Heart left ventricle (tissue), 16 donors: Measurements from ENCODE around the gene SYTL2. TPM values are rescaled to one million over a fixed set of nuclear protein-coding genes. Genes with fewer than 3 reads are reported as not detected.
A peak's percentile ranks its signal among the peaks of the same experiment; 100 is the strongest.
"Not testable (repeated sequence)": the region's sequence is repeated elsewhere in the genome, so short reads cannot be mapped to it uniquely, and the experiment has no call there.

Experiments
- ATAC-seq, 4 donors: fragments of 200-7000 bp; cut with Tn5 transposase; one replicate each; pipeline ENCODE4 v1.9.1; 2020 to 2022; ENCODE audit warnings: moderate library complexity in 4 of 4, mild to moderate bottlenecking in 3 of 4, moderate number of reproducible peaks in 1 of 4
- DNase-seq, 5 donors: peaks; one replicate each; pipeline ENCODE4 v3.0.0-alpha.2; 2020
- H3K27ac ChIP-seq, 12 donors: fragments of 200-600 bp; sonication (generic) in 4 of 12; one replicate each; pipeline versions ENCODE4 v1.5.0 to v1.8.0; 2016 to 2022; ENCODE audit warnings: mild to moderate bottlenecking in 2 of 12
- H3K27me3 ChIP-seq, 9 donors: fragments of 200-600 bp; sonication (generic) in 2 of 9; one replicate each; pipeline versions ENCODE4 v1.5.1 to v1.8.0; 2016 to 2022; ENCODE audit warnings: mild to moderate bottlenecking in 3 of 9
- H3K36me3 ChIP-seq, 9 donors: fragments of 200-600 bp; sonication (generic) in 2 of 9; one replicate each; pipeline versions ENCODE4 v1.5.0 to v1.8.0; 2018 to 2022; ENCODE audit warnings: mild to moderate bottlenecking in 2 of 9
- H3K4me1 ChIP-seq, 12 donors: fragments of 200-600 bp; sonication (generic) in 4 of 12; one replicate each; pipeline versions ENCODE4 v1.5.0 to v1.8.0; 2016 to 2022; ENCODE audit warnings: mild to moderate bottlenecking in 3 of 12
- H3K4me3 ChIP-seq, 12 donors: fragments of 200-600 bp; sonication (generic) in 4 of 12; one replicate each; pipeline versions ENCODE4 v1.5.0 to v1.8.0; 2017 to 2022; ENCODE audit warnings: mild to moderate bottlenecking in 9 of 12, moderate library complexity in 4 of 12
- H3K9me3 ChIP-seq, 12 donors: fragments of 200-600 bp; sonication (generic) in 4 of 12; one replicate each; pipeline versions ENCODE4 v1.5.0 to v1.8.0; 2016 to 2022; ENCODE audit warnings: mild to moderate bottlenecking in 1 of 12
- POLR2A ChIP-seq, 2 donors: fragments of 450-650 bp; IDR thresholded peaks; one replicate each; pipeline ENCODE4 v1.6.1; 2017; ENCODE audit warnings: antibody characterized with exemption in 2 of 2, mild to moderate bottlenecking in 2 of 2, moderate library complexity in 2 of 2
- WGBS, 4 donors: extraction: QIAGEN DNeasy Blood & Tissue Kit in 2 of 4; methylation state at CpG; one replicate each; pipeline versions ENCODE4 v1.1.5 to v1.1.7; 2013 to 2018; 5-methylcytosine and 5-hydroxymethylcytosine counted together
- intact Hi-C, 10 donors: fragments of 100-400 bp; cut with DNase I; formaldehyde crosslinking; loops; one replicate each; pipeline versions ENCODE4 v1.11.1 to v1.14.2; 2022
- polyA plus RNA-seq, 2 donors: library from polyadenylated mRNA; stranded (reverse); fragments of 200-250 nt; gene quantifications; one replicate each; pipeline ENCODE4 v1.2.3, GENCODE V29; 2013
- total RNA-seq, 9 donors: library from RNA; depleted of rRNA in 2 of 9; stranded (reverse); fragments of >200 nt in 2 of 9; fragmentation: NEBNext Ultra II Directional in 3 of 9; extraction: Animal tissue kit (Norgen Biotek cat#: 25700) in 3 of 9; gene quantifications; one replicate each; pipeline versions ENCODE4 v1.1.0 to v1.2.4, GENCODE V29; 2016 to 2023
- TF ChIP-seq, protein P1 (sequence below), 12 donors: fragments of 200-600 bp; sonication (generic) in 4 of 12; IDR thresholded peaks; one replicate each; pipeline versions ENCODE4 v1.5.0 to v1.8.0; 2018 to 2022; ENCODE audit warnings: antibody characterized with exemption in 12 of 12, mild to moderate bottlenecking in 5 of 12
- donor health status: ischemic (EF 13 %, LVEDD 7.1; RV severe dilation, severe dysfunction).
- donor health status: healthy with polysubstance abuse.
- donor health status: DM: no; HTN: yes; CAD: no.
- donor health status: DM: no; HTN: no; CAD: no.
- donor health status: ischemic (EF 25% LVEDD 6.9; RV normal size, moderate dysfunction).
- donor health status: ischemic (EF 25% LVEDD 5.7; RV mildly dilated, moderate dysfunction).
- donor health status: healthy.
- donor health status: DM: yes; HTN: yes; CAD: no.
- donor health status: ischemic (EF 35%, LVEDD 5.7; RV mildly dilated, moderate dysfunction).
- donor health status: nonischemic (EF 11% LVEDD 7.7; RV severe dilation, severe dysfunction).
- donor health status: DM: yes; HTN: yes; CAD: no.
- donor health status: PGD.
- donor health status: ischemic (EF 29% LVEDD 5.4; RV normal size, mild dysfunction).
- donor health status: nonischemic (EF 23%, LVEDD 6.1; RV moderate dilation, normal function).

SYTL2 gene
- total and polyA plus RNA-seq, 11 donors: 2.2 to 9.5 (median 4.9) TPM

DNA sequence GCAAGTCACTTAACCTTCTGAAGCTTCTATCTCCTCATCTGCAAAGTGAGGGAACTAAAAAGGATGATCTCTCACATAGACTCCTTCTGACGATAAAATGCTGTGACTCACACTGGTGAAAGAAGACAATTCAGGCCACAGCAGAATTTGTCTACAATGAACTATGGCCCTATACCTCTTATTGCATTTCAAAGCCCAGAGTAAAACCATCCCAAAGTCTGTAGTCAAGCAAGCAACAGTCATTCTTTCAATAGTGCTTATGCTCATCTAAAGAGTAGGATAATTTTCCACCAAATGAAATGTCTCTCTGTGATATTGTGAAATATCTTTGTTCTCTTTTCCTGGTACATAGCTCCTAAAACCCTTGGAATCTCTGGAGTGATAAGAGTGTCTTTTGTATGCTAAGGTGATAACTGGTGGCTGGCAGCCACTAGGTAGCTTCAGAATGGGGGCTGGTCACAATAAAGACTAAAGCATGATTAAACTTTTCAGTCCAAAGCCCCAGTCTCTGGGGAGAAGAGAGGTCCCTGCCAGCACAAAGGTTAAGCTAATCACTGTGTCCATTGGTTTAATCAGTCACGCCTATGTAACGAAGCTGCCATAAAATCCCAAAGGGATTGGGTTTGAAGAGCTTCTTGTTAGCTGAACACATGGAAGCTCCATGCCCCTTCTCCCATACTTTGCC, 30.8 kb downstream of the SYTL2 start:
- DNase-seq: no peak
- no peak for TF ChIP-seq POLR2A (IDR thresholded peaks at IDR 0.05)
- TF ChIP-seq, protein P1, sequence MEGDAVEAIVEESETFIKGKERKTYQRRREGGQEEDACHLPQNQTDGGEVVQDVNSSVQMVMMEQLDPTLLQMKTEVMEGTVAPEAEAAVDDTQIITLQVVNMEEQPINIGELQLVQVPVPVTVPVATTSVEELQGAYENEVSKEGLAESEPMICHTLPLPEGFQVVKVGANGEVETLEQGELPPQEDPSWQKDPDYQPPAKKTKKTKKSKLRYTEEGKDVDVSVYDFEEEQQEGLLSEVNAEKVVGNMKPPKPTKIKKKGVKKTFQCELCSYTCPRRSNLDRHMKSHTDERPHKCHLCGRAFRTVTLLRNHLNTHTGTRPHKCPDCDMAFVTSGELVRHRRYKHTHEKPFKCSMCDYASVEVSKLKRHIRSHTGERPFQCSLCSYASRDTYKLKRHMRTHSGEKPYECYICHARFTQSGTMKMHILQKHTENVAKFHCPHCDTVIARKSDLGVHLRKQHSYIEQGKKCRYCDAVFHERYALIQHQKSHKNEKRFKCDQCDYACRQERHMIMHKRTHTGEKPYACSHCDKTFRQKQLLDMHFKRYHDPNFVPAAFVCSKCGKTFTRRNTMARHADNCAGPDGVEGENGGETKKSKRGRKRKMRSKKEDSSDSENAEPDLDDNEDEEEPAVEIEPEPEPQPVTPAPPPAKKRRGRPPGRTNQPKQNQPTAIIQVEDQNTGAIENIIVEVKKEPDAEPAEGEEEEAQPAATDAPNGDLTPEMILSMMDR (IDR thresholded peaks at IDR 0.05): no peak
- Histone ChIP-seq H3K27me3 (no peaks in the 10 kb centered on the region), H3K27ac (no peak overlapping the region), H3K36me3 (no peaks in the 10 kb centered on the region), H3K4me3 (no peak overlapping the region), H3K9me3 (peaks cover 0 to 13% (median 0%) of the 10 kb centered on the region in 12 donors), H3K4me1 (no peaks in the 10 kb centered on the region)
- no peak for ATAC-seq
- 69 to 90% (median 83%) methylated on average over 3 of the region's 3 CpGs for WGBS, 4 donors
- intact Hi-C loops: no loop called here

DNA sequence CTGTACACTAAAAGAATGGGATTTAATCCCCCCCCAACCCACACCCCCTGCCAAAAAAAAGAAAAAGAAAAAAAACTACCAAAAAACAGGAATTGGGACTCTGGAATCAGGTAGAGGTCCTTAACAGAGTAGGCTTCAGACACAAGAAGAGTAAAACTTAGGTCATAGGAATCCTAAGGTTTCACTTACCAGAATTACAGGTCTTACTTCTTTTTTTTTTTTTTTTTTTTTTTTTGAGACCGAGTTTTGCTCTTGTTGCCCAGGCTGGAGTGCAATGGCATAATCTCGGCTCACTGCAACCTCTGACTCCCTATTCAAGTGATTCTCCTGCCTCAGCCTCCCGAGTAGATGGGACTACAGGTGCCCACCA, 33.4 kb downstream of the SYTL2 start:
- ATAC-seq, H3K27ac ChIP-seq, H3K4me1 ChIP-seq, DNase-seq, H3K27me3 ChIP-seq, H3K36me3 ChIP-seq, H3K4me3 ChIP-seq, intact Hi-C loops: not testable (repeated sequence)
- peaks cover 0 to 13% (median 0%) of the 10 kb centered on the region in 12 donors for H3K9me3 ChIP-seq
- 87 to 96% (median 90%) methylated on average over 3 of the region's 3 CpGs for WGBS, 4 donors

DNA sequence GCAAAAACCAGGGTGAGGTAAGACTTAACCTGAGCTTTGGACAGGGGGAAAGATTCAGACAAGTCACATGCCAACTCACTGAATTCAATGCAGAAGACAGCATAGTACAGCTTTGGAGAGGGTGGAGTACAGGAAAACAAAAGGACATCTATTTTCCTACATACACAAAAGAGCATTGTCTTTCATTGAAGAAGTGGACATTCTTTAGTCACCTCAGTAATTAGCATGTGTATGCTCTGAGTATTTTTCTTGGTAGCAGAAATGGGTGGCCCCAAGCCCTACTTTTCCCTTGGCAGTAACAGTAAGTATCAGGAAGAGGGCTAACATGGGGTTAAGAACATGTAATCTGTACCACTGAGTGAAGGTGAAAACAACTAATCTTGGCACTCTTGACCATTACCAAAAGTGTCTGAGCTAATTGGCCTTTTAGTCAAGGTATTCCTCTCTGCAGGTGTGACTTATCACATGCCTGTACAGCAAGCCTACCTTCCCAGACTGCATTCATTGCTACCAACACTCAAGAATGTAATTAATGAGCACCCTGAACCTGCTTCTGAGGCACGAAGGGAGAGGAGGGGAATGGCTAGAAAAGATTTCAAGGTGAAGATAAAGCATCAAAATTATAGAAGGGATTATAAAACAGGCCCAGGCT, 33.9 kb downstream of the SYTL2 start:
- intact Hi-C loops: no loop called here
- ATAC-seq: no peak
- DNase-seq: no peak
- no peak overlapping the region for H3K27ac ChIP-seq
- H3K4me3 ChIP-seq: no peak overlapping the region
- no peaks in the 10 kb centered on the region for H3K27me3 ChIP-seq
- peaks cover 0 to 13% (median 0%) of the 10 kb centered on the region in 12 donors for H3K4me1 ChIP-seq
- H3K9me3 ChIP-seq: peaks cover 0 to 9% (median 0%) of the 10 kb centered on the region in 12 donors
- H3K36me3 ChIP-seq: no peaks in the 10 kb centered on the region
- TF ChIP-seq, protein P1 (IDR thresholded peaks at IDR 0.05): no peak
- no peak for TF ChIP-seq POLR2A (IDR thresholded peaks at IDR 0.05)
- 73 to 92% (median 83%) methylated on average over 1 of the region's 1 CpG for WGBS, 4 donors

DNA sequence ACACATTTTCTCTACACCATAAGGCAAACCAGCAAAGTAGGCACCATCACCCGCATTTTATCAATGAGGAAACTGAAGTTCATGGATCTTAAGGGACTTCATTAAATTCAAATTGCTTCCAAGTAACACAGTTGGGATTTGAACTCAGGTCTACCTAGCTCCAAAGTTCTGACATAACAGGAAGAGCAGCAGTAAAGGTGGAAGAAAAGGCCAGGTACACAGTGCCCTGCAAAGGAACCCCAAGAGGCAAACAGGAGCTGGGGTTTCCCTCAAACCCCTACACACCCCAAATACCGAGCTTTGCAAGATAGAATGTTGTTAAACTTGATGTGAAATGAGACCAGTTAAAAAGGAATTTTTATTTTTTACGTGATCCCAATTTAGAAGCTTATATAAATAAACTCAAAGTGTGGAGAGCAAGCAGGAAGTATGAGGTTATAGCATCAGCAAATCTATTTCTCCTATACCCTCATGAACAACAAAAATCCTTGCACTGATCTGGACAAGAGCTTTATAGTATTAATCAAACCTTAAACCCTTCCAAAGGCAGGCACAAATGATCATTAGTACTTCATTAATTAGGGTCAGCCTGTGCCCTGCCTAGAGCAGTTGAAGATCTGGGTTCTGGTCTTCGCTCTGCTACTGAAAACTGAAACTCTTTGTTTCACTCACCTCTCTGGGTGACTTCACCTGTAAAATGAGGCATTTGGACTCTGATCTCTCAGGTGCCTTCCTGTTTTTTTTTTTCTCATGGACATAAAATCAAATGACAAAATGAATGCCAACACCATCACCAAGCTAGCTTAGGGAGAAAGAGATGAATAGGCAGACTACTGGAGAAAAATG, 36.5 kb downstream of the SYTL2 start:
- DNase-seq (no peak), ATAC-seq (no peak)
- Histone ChIP-seq H3K4me1 (peaks cover 0 to 13% (median 0%) of the 10 kb centered on the region in 12 donors), H3K9me3 (peaks cover 0 to 9% (median 0%) of the 10 kb centered on the region in 12 donors), H3K27me3 (no peaks in the 10 kb centered on the region), H3K36me3 (no peaks in the 10 kb centered on the region), H3K4me3 (no peak overlapping the region), H3K27ac (peak overlapping the region in 3 of 12 donors; percentile 13 to 32 (median 27))
- 70 to 87% (median 85%) methylated on average over 4 of the region's 4 CpGs for WGBS, 4 donors
- intact Hi-C loops: no loop called here
- TF ChIP-seq, protein P1 (IDR thresholded peaks at IDR 0.05): no peak
- TF ChIP-seq POLR2A (IDR thresholded peaks at IDR 0.05): no peak
